Stimulated activated naive CD4-positive, alpha-beta T cell (primary cell): ENCODE measurements around the gene ZNF620.
"Not testable (repeated sequence)": the region's sequence is repeated elsewhere in the genome, so short reads cannot be mapped to it uniquely, and the experiment has no call there.

Source experiments
- DNase-seq, 6 experiments: peaks; one replicate each; lab custom pipeline; 2025; lab: John Stamatoyannopoulos, UW

The ZNF620 gene

DNA sequence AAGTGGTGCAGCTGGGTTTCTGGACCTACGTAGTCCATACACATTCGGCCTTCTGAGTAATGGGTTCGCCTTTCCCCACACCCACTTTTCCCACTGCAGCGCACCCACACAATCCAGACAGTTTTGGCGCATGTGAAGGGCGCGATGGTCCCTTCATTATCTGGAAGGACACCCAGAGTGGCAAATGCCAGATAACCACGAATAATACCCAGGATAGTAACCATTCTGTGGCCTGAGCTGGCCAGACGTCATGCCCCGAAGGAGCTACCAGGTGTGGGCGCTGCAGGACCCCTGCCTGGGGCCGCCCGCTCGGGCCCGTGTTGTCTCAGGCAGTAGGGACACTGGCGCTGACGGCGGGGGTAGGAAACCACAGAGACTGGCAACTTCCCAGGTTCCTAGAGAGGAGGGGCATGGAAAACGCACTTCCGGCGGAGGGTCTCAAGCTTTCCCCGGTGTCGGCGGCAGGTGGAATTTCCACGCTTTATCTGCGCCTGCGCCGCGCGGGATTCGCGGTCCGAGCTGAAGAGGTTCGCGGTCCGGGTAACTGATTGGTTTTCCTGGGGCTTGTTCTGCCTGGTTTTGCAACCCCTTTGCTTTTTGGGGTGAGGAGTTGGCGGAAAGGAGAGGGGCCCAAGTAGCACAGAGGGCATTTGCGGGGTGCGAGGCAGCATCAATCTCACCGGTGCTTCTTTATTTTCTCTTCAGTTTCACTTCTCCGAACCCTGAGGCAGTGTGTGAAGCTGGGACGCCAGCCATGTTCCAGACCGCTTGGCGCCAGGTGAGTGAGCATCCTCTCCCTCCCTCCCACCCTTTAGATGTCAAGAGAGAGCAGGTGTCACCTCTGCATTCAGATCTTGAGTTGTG, at the start of gene ZNF620:
Gene ZNF620, plus strand, starts transcription at position 441 of the 864 bp plus-strand sequence. Its CDS starts 314 bp downstream, at position 755.
- peak; percentile 6 to 47 (median 29) for DNase-seq

GRCh38 chr3:40456279-40456939, 49.4 kb upstream of the ZNF620 start:
- DNase-seq, result no peak

GRCh38 chr3:40456940-40457823, 48.7 kb upstream of the ZNF620 start, which contains the start of gene RPL14:
Gene RPL14 (plus strand): TSS chr3:40457339. CDS start chr3:40457472, 133 bp downstream.
- DNase-seq, result peak; percentile 89 to 94 (median 92)

DNA sequence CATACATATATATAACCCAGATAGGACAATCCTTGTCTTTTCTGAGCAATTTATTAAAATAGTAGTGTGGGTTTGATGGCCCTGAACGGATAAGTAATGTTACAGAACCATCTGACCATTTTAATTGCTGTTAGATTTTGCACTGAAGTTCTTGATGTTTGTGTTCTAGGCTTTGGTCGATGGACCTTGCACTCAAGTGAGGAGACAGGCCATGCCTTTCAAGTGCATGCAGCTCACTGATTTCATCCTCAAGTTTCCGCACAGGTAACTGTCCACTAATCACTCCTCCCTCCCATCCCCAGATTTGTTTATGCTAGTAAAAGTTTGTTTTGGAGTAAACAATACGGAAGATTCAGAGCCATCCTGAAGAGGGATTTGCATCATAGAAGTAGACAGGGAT, 47.4 kb upstream of the ZNF620 start:
- DNase-seq, result no peak

DNA sequence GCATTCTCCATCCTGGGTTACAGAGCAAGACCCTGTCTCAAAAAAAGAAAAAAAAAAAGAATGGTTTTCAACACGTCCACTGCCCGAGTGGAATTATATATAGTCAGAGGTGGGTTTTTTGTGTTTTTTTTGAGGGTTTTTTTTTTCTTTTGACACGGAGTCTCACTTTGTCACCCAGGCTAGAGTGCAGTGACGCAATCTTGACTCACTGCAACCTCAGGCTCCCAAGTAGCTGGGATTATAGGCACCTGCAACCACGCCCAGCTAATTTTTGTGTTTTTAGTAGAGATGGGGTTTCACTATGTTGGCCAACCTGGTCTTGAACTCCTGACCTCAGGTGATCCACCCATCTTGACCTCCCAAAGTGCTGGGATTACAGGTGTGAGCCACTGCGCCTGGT, 45.4 kb upstream of the ZNF620 start:
- not testable (repeated sequence) for DNase-seq

- DNase-seq, result no peak
Observed at GRCh38 chr3:40461161-40461560, 44.7 kb upstream of the ZNF620 start.

DNA sequence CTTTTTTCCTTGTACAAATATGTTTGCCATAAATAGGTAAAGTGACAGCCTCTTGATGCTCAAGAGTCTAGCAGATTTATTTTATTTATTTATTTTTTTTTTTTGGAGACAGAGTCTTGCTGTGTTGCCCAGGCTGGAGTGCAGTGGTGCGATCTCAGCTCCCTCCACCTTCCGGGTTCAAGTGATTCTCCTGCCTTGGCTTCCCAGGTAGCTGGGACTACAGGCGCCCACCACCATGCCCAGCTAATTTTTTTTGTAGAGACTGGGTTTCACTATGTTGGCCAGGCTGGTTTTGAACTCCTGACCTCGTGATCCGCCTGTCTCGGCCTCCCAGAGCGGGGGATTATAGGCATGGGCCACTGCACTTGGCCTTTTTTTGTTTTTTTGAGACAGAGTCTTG, 43.0 kb upstream of the ZNF620 start:
- not testable (repeated sequence) for DNase-seq

- DNase-seq, result no peak
Observed at GRCh38 chr3:40463579-40463978, 42.3 kb upstream of the ZNF620 start.

DNA sequence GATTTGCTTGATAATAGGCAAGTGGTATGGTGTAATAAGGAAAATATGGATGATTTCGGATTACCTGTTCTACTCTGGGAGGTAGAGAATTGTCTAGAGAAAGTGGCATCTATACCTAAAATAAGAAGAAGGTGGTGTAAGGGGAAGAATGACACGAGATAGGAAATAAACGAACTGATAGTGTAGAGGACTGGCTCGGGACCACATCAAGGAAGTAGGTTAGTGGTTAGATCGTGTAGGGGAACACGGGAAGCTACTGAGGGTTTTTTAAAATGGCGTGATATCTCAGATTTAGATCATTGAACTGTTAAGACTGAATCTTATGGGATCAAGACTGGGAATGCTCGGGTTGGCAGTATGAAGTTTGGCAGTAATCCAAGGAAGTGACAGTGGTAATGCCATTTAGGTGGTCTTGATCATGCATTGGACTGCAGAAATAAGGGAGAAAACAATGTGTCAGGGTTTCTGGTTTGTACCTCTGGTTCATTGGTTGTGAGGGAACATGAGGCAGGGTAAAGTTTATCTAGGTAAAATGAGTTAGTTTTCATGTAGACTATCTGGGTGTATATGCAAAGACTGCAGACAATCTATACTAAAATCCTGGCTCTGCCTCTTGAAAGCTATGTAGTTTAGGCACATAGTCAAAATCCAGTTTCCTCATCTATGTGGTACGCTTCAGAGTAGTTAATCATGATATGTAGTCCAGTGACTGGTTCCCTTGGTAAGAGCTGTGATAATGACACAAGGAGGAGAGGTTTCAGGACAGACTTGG, 41.3 kb upstream of the ZNF620 start:
- DNase-seq, result peak in 5 of 6 experiments; percentile 26 to 67 (median 59)

- no peak for DNase-seq
Observed at GRCh38 chr3:40465111-40465407, 40.8 kb upstream of the ZNF620 start.

GRCh38 chr3:40465456-40465855, 40.4 kb upstream of the ZNF620 start:
- DNase-seq, result no peak

DNA sequence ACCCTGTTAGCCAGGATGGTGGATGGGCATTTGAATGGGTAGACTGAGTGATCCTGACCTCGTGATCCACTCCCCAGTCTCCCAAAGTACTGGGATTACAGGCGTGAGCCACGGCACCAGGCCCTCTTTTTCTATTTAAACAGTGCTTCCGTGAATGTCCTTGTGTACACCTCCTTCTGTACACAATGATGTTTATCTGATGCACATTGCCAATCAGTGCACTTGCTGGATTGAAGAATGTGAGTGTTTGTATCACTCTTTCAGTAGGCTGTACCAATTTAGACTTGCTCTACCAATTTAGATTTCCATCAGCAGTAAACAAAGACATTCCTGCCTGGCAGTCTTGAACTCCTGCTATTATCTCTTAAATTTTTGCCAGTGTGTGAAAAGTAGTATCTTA, 37.8 kb upstream of the ZNF620 start:
- no peak for DNase-seq

- no peak for DNase-seq
Observed at GRCh38 chr3:40470701-40471100, 35.1 kb upstream of the ZNF620 start.

DNA sequence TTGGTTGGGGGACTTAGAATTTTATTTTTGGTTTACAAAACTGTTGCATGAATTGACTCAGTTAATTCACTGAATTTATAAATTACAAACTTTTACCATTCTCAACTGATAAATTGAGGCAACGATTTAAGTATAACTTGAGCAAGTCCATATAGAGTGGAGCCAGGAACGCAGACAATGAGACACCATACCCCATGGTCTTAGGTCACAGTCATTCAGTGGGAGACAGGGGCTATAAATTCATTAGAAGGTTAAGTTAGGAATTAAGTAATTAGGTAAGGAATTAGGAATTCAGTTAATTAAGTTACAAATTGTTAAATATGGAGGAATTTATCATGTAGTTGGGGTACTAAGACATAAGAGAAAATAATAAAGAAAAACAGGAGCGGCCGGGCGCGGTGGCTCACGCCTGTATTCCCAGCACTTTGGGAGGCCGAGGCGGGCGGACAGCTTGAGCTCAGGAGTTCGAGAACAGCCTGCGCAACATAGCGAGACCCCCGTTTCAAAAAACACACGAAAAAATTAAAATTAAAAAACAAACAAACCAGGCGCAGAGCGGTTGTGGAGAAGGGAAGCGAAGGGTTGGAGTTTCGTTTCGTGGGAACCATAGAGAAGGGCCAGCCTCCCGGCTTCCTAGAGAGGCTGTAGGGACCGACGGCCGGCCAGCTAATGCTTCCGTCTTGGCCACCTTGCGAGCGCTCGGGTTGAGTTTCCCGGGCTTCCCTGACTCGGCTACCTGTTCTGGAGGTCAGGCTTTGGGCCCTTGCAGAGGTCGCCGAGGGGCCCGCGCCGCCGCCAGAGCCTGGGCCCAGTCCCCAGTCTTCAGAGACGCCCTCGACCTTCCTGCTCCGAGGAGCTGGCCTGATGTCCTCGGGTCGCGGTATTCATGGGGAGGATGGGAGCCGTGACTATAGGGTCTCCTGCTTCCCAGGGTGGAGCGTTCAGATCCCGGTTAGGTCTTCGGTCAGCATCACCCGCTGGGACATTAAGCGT, 29.1 kb upstream of the ZNF620 start, which contains the start of gene ZNF619:
Gene ZNF619, plus strand, starts transcription at position 645 of the 993 bp plus-strand sequence. CDS start 858 bp downstream, outside the sequence.
- peak in 5 of 6 experiments; percentile 14 to 44 (median 20) for DNase-seq

DNA sequence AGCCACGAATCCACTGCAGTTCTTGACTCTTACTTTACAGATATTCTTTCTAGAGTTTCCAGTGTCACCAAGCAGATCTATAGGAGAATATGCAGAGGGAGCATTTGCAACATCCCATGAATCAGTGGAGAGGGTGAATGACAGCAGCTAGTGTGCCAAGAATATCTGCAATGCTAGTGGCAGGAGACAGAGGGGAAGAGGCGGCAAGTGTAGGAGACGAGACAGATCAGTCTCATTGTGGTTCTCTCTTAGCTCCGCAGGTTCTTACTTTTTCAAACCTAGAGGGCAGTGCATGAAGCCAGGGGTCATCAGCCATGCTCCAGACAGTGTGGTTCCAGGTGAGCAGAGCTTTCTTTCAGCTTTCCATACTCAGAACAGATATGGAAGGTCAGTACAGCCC, 28.2 kb upstream of the ZNF620 start:
- no peak for DNase-seq

DNA sequence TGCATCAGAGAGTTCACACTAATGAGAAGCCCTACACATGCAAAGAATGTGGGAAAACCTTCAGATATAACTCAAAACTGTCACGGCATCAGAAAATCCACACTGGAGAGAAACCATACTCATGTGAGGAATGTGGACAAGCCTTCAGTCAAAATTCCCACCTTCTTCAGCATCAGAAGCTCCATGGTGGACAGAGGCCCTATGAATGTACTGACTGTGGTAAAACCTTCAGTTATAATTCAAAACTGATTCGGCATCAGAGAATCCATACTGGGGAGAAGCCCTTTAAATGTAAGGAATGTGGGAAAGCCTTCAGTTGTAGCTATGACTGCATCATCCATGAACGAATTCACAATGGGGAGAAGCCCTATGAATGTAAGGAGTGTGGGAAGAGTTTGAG, 18.7 kb upstream of the ZNF620 start:
- no peak for DNase-seq

DNA sequence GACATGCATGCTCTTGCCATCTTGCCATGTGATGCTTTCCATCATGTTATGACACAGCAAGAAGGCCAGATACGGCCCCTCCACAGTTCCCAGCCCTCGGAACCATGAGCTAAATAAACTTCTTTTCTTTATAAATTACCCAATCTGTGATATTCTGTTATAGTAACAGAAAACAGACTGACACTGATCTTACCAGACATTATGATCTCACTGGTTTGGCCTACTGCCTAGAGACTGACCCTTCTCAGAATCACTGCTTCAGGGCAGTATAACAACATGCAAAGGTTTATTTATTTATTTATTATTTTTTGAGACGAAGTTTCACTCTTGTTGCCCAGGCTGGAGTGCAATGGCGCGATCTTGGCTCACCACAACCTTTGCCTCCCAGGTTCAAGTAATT, 14.9 kb upstream of the ZNF620 start:
- no peak for DNase-seq

DNA sequence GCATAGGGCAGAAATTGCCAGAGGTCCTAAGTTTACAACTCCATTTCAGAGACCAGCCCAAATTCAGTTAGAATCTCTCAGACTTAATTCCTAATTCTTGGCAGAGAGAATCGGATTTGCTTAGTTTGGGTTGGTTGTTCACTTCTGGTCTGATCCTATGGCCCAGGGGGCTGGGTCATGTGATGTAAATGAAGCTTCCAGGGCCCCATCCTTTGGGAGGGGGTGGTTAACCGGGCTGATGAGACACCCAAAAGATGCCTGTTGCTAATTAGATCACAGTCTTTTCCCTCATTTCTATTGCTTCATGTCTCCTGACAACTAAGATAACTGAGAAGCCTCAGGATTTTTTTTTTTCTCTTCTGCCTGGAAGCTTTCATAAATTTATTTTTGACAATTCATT, 11.1 kb upstream of the ZNF620 start:
- DNase-seq, result no peak

GRCh38 chr3:40497288-40497687, 8.6 kb upstream of the ZNF620 start:
- no peak for DNase-seq

- DNase-seq, result no peak
Observed at GRCh38 chr3:40499952-40500351, 5.9 kb upstream of the ZNF620 start.
